H1 (cell line): Measurements from ENCODE around the gene DDR1. TPM values are rescaled to one million over a fixed set of nuclear protein-coding genes. Genes with fewer than 3 reads are reported as not detected.

ENCODE experiments used
- HDAC2 ChIP-seq, 2 experiments: fragments of 300-600 bp in 1 of 2; sonication (generic) in 1 of 2; IDR thresholded peaks; 2 replicates each; pipeline ENCODE4 v1.6.1; 2011 to 2012; ENCODE audit warnings: low read depth in 2 of 2, low read length in 2 of 2, mild to moderate bottlenecking in 2 of 2, moderate library complexity in 2 of 2, borderline replicate concordance in 1 of 2, inconsistent platforms in 1 of 2
- KDM4A ChIP-seq: IDR thresholded peaks from one replicate; pipeline ENCODE4 v1.7.1; 2012; ENCODE audit warnings: low read depth, mild to moderate bottlenecking, moderate library complexity, low read length, inconsistent platforms; ENCODE audit not compliant: severe bottlenecking
- RFX5 ChIP-seq: IDR thresholded peaks from 2 replicates; pipeline ENCODE4 v1.6.1; 2011; ENCODE audit warnings: low read depth, low read length, improper control_type of control experiment, borderline replicate concordance
- SIX5 ChIP-seq: IDR thresholded peaks from 2 replicates; pipeline ENCODE4 v1.6.1; 2011; ENCODE audit warnings: mild to moderate bottlenecking, low read depth, low read length
- polyA plus RNA-seq, 7 experiments: library from polyadenylated mRNA; depleted of rRNA in 3 of 7; stranded (reverse) in 5 of 7; unstranded in 2 of 7; fragments of >200 nt in 5 of 7; fragments of 200-250 nt in 2 of 7; gene quantifications; 1 replicate in 5 of 7; 2 replicates in 1 of 7; 4 replicates in 1 of 7; pipeline versions ENCODE4 v1.2.1 to v1.2.3, GENCODE V29; 2011 to 2013; ENCODE audit warnings: missing spikeins in 2 of 7, mixed read lengths in 2 of 7
- total RNA-seq: library from RNA; stranded (reverse); fragmentation: NEBNext Ultra II Directional; extraction: Animal tissue kit (Norgen Biotek cat#: 25700); gene quantifications from 2 replicates; pipeline ENCODE4 v1.2.1, GENCODE V29; 2021

Gene DDR1
- total and polyA plus RNA-seq, 2 of the 8 experiments (the other 6 are each of a cell fraction or from before 2014, with no cell fraction given) = 99.4 to 181 TPM

- TF ChIP-seq HDAC2 (IDR thresholded peaks at IDR 0.05; ENCODE audit: borderline replicate concordance in 1 of 2, low read depth in 2 of 2, low read length in 2 of 2) = no peak
- TF ChIP-seq KDM4A = no peak
- no peak for TF ChIP-seq SIX5
- no peak for TF ChIP-seq RFX5
These were observed 12.6 kb upstream of the DDR1 start (continued) for GRCh38 chr6:30871592-30872183.
